ENCODE results near the gene TMEM140.

Gene TMEM140

GRCh38 chr7:135189961-135190360 is 42.1 kb downstream of the TMEM140 start:
- Histone ChIP-seq H3K36me3 (ENCODE audit: control insufficient read depth, low read depth, low read length) (peaks cover 11% of the 10 kb centered on the region), H3K27ac (ENCODE audit: low read length) (no peak overlapping the region), H3K4me3 (ENCODE audit: low read length) (no peak overlapping the region), H3K9ac (ENCODE audit: low read length) (no peak overlapping the region), H3K27me3 (ENCODE audit: control insufficient read depth, insufficient read depth, low read length) (no peaks in the 10 kb centered on the region), H3K9me3 (ENCODE audit: control insufficient read depth, low read depth, low read length) (no peaks in the 10 kb centered on the region), H3K4me1 (ENCODE audit: control insufficient read depth, low read depth, low read length) (no peaks in the 10 kb centered on the region)

- no peak overlapping the region for H3K4me3 ChIP-seq (ENCODE audit: low read length)
- no peaks in the 10 kb centered on the region for H3K27me3 ChIP-seq (ENCODE audit: control insufficient read depth, insufficient read depth, low read length)
- H3K27ac ChIP-seq (ENCODE audit: low read length) = no peak overlapping the region
- no peak overlapping the region for H3K9ac ChIP-seq (ENCODE audit: low read length)
- no peaks in the 10 kb centered on the region for H3K9me3 ChIP-seq (ENCODE audit: control insufficient read depth, low read depth, low read length)
- H3K36me3 ChIP-seq (ENCODE audit: control insufficient read depth, low read depth, low read length) = peaks cover 11% of the 10 kb centered on the region
- no peaks in the 10 kb centered on the region for H3K4me1 ChIP-seq (ENCODE audit: control insufficient read depth, low read depth, low read length)
Observed at GRCh38 chr7:135190703-135191102, 42.8 kb downstream of the TMEM140 start.

GRCh38 chr7:135192914-135193536 is 45.2 kb downstream of the TMEM140 start:
- H3K27me3 ChIP-seq (ENCODE audit: control insufficient read depth, insufficient read depth, low read length) = no peaks in the 10 kb centered on the region
- no peak overlapping the region for H3K4me3 ChIP-seq (ENCODE audit: low read length)
- H3K27ac ChIP-seq (ENCODE audit: low read length) = no peak overlapping the region
- H3K9ac ChIP-seq (ENCODE audit: low read length) = no peak overlapping the region
- no peaks in the 10 kb centered on the region for H3K4me1 ChIP-seq (ENCODE audit: control insufficient read depth, low read depth, low read length)
- peaks cover 8% of the 10 kb centered on the region for H3K36me3 ChIP-seq (ENCODE audit: control insufficient read depth, low read depth, low read length)
- no peaks in the 10 kb centered on the region for H3K9me3 ChIP-seq (ENCODE audit: control insufficient read depth, low read depth, low read length)

- no peak overlapping the region for H3K9ac ChIP-seq (ENCODE audit: low read length)
- H3K4me3 ChIP-seq (ENCODE audit: low read length) = no peak overlapping the region
- no peaks in the 10 kb centered on the region for H3K4me1 ChIP-seq (ENCODE audit: control insufficient read depth, low read depth, low read length)
- no peak overlapping the region for H3K27ac ChIP-seq (ENCODE audit: low read length)
- H3K9me3 ChIP-seq (ENCODE audit: control insufficient read depth, low read depth, low read length) = no peaks in the 10 kb centered on the region
- H3K27me3 ChIP-seq (ENCODE audit: control insufficient read depth, insufficient read depth, low read length) = no peaks in the 10 kb centered on the region
- H3K36me3 ChIP-seq (ENCODE audit: control insufficient read depth, low read depth, low read length) = peaks cover 4% of the 10 kb centered on the region
Observed at GRCh38 chr7:135193615-135194081, 45.8 kb downstream of the TMEM140 start.

- Histone ChIP-seq H3K4me1 (ENCODE audit: control insufficient read depth, low read depth, low read length) (peaks cover 1% of the 10 kb centered on the region), H3K36me3 (ENCODE audit: control insufficient read depth, low read depth, low read length) (peaks cover 7% of the 10 kb centered on the region), H3K9ac (ENCODE audit: low read length) (no peak overlapping the region), H3K9me3 (ENCODE audit: control insufficient read depth, low read depth, low read length) (no peaks in the 10 kb centered on the region), H3K27ac (ENCODE audit: low read length) (no peak overlapping the region), H3K27me3 (ENCODE audit: control insufficient read depth, insufficient read depth, low read length) (no peaks in the 10 kb centered on the region), H3K4me3 (ENCODE audit: low read length) (no peak overlapping the region)
Observed at GRCh38 chr7:135194494-135195095, 46.7 kb downstream of the TMEM140 start.

- H3K4me1 ChIP-seq (ENCODE audit: control insufficient read depth, low read depth, low read length) = peaks cover 3% of the 10 kb centered on the region
- no peak overlapping the region for H3K9ac ChIP-seq (ENCODE audit: low read length)
- H3K36me3 ChIP-seq (ENCODE audit: control insufficient read depth, low read depth, low read length) = peaks cover 7% of the 10 kb centered on the region
- no peaks in the 10 kb centered on the region for H3K9me3 ChIP-seq (ENCODE audit: control insufficient read depth, low read depth, low read length)
- H3K27me3 ChIP-seq (ENCODE audit: control insufficient read depth, insufficient read depth, low read length) = no peaks in the 10 kb centered on the region
- H3K27ac ChIP-seq (ENCODE audit: low read length) = no peak overlapping the region
- H3K4me3 ChIP-seq (ENCODE audit: low read length) = no peak overlapping the region
Observed at GRCh38 chr7:135195156-135195555, 47.3 kb downstream of the TMEM140 start.

- peaks cover 3% of the 10 kb centered on the region for H3K4me1 ChIP-seq (ENCODE audit: control insufficient read depth, low read depth, low read length)
- no peaks in the 10 kb centered on the region for H3K9me3 ChIP-seq (ENCODE audit: control insufficient read depth, low read depth, low read length)
- H3K9ac ChIP-seq (ENCODE audit: low read length) = no peak overlapping the region
- no peaks in the 10 kb centered on the region for H3K27me3 ChIP-seq (ENCODE audit: control insufficient read depth, insufficient read depth, low read length)
- no peak overlapping the region for H3K4me3 ChIP-seq (ENCODE audit: low read length)
- H3K27ac ChIP-seq (ENCODE audit: low read length) = no peak overlapping the region
- H3K36me3 ChIP-seq (ENCODE audit: control insufficient read depth, low read depth, low read length) = peaks cover 7% of the 10 kb centered on the region
Observed at GRCh38 chr7:135195968-135196629, 48.2 kb downstream of the TMEM140 start.

- H3K27me3 ChIP-seq (ENCODE audit: control insufficient read depth, insufficient read depth, low read length) = no peaks in the 10 kb centered on the region
- H3K9ac ChIP-seq (ENCODE audit: low read length) = no peak overlapping the region
- no peak overlapping the region for H3K27ac ChIP-seq (ENCODE audit: low read length)
- H3K9me3 ChIP-seq (ENCODE audit: control insufficient read depth, low read depth, low read length) = no peaks in the 10 kb centered on the region
- H3K4me3 ChIP-seq (ENCODE audit: low read length) = no peak overlapping the region
- peaks cover 3% of the 10 kb centered on the region for H3K4me1 ChIP-seq (ENCODE audit: control insufficient read depth, low read depth, low read length)
- H3K36me3 ChIP-seq (ENCODE audit: control insufficient read depth, low read depth, low read length) = peaks cover 7% of the 10 kb centered on the region
Observed at GRCh38 chr7:135197343-135197742, 49.5 kb downstream of the TMEM140 start.

- Histone ChIP-seq H3K4me3 (ENCODE audit: low read length) (no peak overlapping the region), H3K4me1 (ENCODE audit: control insufficient read depth, low read depth, low read length) (peaks cover 3% of the 10 kb centered on the region), H3K36me3 (ENCODE audit: control insufficient read depth, low read depth, low read length) (peaks cover 3% of the 10 kb centered on the region), H3K9me3 (ENCODE audit: control insufficient read depth, low read depth, low read length) (no peaks in the 10 kb centered on the region), H3K27ac (ENCODE audit: low read length) (no peak overlapping the region), H3K27me3 (ENCODE audit: control insufficient read depth, insufficient read depth, low read length) (no peaks in the 10 kb centered on the region), H3K9ac (ENCODE audit: low read length) (no peak overlapping the region)
Observed at GRCh38 chr7:135197906-135198655, 50.2 kb downstream of the TMEM140 start.

- H3K36me3 ChIP-seq (ENCODE audit: control insufficient read depth, low read depth, low read length) = peaks cover 3% of the 10 kb centered on the region
- H3K9ac ChIP-seq (ENCODE audit: low read length) = no peak overlapping the region
- no peak overlapping the region for H3K27ac ChIP-seq (ENCODE audit: low read length)
Observed at GRCh38 chr7:135199439-135199838, 51.6 kb downstream of the TMEM140 start.

GRCh38 chr7:135200821-135201331 is 53.0 kb downstream of the TMEM140 start:
- peaks cover 3% of the 10 kb centered on the region for H3K4me1 ChIP-seq (ENCODE audit: control insufficient read depth, low read depth, low read length)
- no peaks in the 10 kb centered on the region for H3K27me3 ChIP-seq (ENCODE audit: control insufficient read depth, insufficient read depth, low read length)
- no peak overlapping the region for H3K4me3 ChIP-seq (ENCODE audit: low read length)
- no peak overlapping the region for H3K27ac ChIP-seq (ENCODE audit: low read length)
- H3K9me3 ChIP-seq (ENCODE audit: control insufficient read depth, low read depth, low read length) = no peaks in the 10 kb centered on the region
- H3K36me3 ChIP-seq (ENCODE audit: control insufficient read depth, low read depth, low read length) = peaks cover 3% of the 10 kb centered on the region
- H3K9ac ChIP-seq (ENCODE audit: low read length) = no peak overlapping the region

More at GRCh38 chr7:135199439-135199838, 51.6 kb downstream of the TMEM140 start:
- Histone ChIP-seq H3K27me3 (ENCODE audit: control insufficient read depth, insufficient read depth, low read length) (no peaks in the 10 kb centered on the region), H3K4me1 (ENCODE audit: control insufficient read depth, low read depth, low read length) (peaks cover 3% of the 10 kb centered on the region), H3K4me3 (ENCODE audit: low read length) (no peak overlapping the region), H3K9me3 (ENCODE audit: control insufficient read depth, low read depth, low read length) (no peaks in the 10 kb centered on the region)
